ENCODE measurements around the gene CTDSPL.

Gene CTDSPL

DNA sequence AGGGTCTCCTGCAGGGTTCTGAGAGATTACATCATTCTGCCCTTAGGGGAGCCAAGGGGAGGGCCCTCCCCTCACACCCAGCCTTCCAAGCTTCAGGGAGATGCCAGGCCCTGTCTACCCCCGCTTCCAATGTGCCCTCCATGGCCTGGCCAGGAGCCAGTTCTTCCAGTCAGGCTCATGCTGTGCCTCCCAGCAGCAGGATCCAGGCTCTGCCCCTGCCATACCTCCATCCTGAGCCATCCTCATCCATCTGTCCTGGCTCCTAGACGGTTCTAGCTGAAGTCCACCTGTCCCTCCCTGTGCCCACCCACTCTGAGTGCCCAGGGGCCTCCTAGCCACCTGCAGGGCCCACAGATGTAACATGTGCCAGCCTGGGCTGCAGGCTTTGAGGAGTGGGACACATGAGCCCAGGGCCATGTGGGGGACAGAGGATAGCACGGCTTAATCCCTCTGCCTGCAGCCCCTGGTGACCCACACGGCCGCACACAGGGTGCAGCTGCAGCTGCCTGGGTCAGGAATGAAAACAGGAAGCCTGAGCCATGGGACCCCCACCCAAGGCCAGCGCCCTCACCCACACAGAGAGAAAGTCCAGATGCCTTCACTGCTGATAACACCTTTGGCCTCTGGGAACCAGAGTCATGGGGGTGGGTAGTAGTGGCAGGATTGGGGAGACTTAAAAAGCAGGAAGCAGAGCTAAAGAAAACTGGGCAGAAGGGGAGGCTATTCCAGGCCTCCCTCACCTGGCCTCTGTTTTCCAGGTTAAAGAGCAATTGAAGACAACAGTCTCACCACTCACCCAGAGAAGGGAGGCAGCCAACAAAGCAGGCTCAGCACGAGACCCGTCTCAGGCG is 156.0 kb downstream of the CTDSPL start:
- TF ChIP-seq, protein P1, sequence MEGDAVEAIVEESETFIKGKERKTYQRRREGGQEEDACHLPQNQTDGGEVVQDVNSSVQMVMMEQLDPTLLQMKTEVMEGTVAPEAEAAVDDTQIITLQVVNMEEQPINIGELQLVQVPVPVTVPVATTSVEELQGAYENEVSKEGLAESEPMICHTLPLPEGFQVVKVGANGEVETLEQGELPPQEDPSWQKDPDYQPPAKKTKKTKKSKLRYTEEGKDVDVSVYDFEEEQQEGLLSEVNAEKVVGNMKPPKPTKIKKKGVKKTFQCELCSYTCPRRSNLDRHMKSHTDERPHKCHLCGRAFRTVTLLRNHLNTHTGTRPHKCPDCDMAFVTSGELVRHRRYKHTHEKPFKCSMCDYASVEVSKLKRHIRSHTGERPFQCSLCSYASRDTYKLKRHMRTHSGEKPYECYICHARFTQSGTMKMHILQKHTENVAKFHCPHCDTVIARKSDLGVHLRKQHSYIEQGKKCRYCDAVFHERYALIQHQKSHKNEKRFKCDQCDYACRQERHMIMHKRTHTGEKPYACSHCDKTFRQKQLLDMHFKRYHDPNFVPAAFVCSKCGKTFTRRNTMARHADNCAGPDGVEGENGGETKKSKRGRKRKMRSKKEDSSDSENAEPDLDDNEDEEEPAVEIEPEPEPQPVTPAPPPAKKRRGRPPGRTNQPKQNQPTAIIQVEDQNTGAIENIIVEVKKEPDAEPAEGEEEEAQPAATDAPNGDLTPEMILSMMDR (IDR thresholded peaks at IDR 0.05; ENCODE audit: control insufficient read depth, extremely low read depth, insufficient read depth), result no peak
- no peak overlapping the region for H3K4me3 ChIP-seq (ENCODE audit: low read depth, low read length)
- DNase-seq (ENCODE audit: low read depth), result no peak

DNA sequence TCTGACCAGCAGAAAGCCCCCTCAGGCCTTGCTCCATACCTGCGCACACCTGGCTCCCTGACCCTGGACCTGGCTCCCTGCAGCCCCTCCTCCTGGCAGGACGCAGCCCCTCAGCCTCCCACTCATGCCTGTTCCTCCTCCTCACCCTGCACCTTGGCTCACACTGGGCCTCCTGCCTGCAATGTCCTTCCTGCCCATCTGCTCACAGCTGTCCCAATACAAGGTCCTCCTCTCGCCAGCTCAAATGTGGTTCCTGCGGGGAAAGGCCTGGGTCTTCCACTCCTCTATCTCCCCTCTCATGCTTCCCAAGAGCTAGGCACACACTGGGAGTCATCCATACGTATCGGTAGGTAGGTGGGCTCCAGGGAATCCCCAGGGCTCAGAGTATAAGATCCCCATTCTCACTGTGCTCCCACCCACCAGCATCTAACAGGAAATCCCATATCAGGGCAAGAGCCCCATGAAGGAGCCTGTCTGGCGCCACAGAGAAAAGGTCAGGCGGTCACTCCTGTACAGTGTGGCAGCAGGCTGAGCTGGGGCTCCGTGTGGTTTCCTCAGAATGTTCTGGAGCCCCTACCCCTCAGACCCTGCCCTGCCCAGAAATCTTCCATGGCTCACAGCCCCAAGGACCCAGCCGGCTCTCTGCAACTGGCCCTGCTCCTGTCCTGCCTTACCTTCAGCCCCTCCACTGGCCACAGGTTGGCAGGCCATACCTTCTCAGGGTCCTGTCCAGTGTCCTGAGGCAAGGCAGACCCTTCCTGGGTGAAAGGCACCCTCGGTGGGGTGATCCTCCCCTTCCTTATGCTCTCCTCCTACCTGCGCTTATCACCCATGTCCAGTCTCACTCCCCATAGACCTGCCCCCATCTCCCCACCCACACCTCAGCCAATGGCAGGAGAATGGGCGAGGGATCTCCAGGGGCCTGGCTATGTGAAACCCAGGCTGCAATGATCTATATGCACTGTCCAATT is 156.9 kb downstream of the CTDSPL start:
- TF ChIP-seq, protein P1 (IDR thresholded peaks at IDR 0.05; ENCODE audit: control insufficient read depth, extremely low read depth, insufficient read depth), result no peak
- H3K4me3 ChIP-seq (ENCODE audit: low read depth, low read length), result no peak overlapping the region
- DNase-seq (ENCODE audit: low read depth), result no peak

DNA sequence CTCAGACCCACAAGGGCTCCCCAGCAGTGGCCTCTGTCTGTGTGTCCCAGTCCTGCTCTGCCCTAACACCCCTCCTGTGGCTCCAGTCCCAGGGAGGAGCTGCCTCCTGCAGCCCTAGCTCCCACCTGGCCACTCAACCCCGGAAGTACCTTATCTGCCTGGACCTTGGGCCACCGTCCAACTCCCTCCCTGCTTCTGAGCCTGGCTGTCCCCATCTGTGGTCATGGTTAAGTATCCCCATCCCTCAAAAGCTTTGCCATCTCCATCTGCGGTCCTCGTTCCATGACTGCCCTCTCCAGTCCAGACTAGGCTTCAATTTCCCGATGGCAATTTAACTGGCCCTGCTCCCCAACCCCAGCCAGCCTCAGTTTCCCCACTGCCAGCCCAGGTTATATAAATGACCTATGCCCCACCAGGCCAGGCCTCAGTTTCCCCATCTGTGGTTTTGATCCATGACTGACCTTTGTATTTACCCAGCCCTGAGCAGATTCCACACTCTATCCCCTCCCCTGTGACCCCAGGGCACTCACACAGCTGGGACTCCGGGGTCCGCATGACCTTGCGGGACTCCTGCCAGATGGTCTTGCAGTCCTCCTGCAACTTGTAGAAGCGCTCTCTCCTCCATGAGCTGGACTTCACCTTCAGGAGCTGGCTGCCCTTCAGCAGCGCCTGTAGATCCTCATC is 158.1 kb downstream of the CTDSPL start:
- H3K4me3 ChIP-seq (ENCODE audit: low read depth, low read length), result no peak overlapping the region
- no peak for DNase-seq (ENCODE audit: low read depth)
- TF ChIP-seq, protein P1 (IDR thresholded peaks at IDR 0.05; ENCODE audit: control insufficient read depth, extremely low read depth, insufficient read depth), result no peak

DNA sequence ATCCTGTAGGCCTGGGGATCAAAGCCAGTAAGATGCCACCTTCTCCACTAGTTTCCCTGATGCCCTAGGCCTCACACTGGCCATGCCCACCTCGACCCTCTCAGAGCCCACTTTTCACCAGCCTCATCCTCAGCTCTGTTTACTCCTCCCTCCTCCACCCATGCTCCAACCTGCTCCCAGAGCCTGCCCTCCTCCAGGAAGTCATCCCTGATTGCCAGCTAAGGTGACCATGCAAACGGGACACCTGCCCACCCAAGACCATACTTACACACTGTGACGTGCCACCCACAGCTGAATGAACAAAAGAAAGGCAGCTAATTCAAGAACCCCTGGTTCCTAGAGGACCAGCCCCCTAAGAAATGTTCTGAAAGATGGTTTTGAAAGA is 158.7 kb downstream of the CTDSPL start:
- H3K4me3 ChIP-seq (ENCODE audit: low read depth, low read length), result no peak overlapping the region
- TF ChIP-seq, protein P1 (IDR thresholded peaks at IDR 0.05; ENCODE audit: control insufficient read depth, extremely low read depth, insufficient read depth), result no peak
- DNase-seq (ENCODE audit: low read depth), result no peak

DNA sequence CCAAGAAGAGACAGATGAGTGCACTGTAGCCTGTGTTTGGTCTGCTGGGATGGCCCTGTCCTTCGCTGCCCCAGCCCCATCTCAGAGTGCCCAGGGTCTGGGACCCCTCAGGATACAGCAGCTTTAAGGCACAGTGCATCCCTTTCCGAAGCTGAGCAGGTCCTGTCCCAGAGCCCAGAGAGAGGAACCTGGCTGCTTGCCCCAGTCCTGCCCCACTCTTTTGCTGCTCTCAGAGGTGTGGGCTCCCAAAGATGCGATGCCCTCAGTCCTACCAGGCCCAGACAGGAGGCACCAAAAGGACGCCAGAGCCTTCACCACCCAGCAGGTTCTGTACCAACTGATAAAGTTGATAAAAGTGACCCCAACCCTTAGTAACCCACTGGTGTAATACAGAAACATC is 159.5 kb downstream of the CTDSPL start:
- H3K4me3 ChIP-seq (ENCODE audit: low read depth, low read length), result no peak overlapping the region
- no peak for DNase-seq (ENCODE audit: low read depth)
- TF ChIP-seq, protein P1 (IDR thresholded peaks at IDR 0.05; ENCODE audit: control insufficient read depth, extremely low read depth, insufficient read depth), result no peak

DNA sequence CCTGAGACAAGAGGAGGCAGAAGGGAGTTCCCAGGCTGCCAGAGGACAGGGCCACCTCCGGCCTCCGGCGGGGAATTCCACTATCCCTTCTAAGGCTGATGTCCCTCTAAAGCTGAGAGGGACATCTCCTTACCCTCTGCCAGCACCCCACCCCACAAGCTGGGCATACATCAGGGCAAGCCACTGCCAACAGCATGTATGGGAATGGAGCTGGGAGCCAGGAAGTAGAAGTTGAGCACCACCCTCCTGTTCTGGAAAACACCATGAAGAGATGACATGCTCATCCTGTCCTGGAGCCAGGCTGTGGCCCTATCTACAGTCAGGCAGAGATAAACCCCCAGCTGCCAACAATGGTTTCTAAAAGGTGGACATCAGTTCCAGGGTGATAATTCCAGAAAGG is 160.6 kb downstream of the CTDSPL start:
- no peak overlapping the region for H3K4me3 ChIP-seq (ENCODE audit: low read depth, low read length)
- no peak for DNase-seq (ENCODE audit: low read depth)
- TF ChIP-seq, protein P1 (IDR thresholded peaks at IDR 0.05; ENCODE audit: control insufficient read depth, extremely low read depth, insufficient read depth), result no peak

All from LNCaP clone FGC (cell line).